Neural progenitor cell (in vitro differentiated cells): ENCODE data around the gene SLBP.
"Not testable (repeated sequence)": the region's sequence is repeated elsewhere in the genome, so short reads cannot be mapped to it uniquely, and the experiment has no call there.

Experiments used
- EZH2 ChIP-seq: fragments of 200-600 bp; sonication (generic); IDR thresholded peaks from 2 replicates; pipeline ENCODE4 v1.6.1; 2017; ENCODE audit warnings: antibody characterized with exemption, mild to moderate bottlenecking, moderate library complexity
- TF ChIP-seq, protein P1 (sequence below): fragments of 200-600 bp; sonication (generic); IDR thresholded peaks from 2 replicates; pipeline ENCODE4 v1.5.1; 2017; ENCODE audit warnings: antibody characterized with exemption, mild to moderate bottlenecking

DNA sequence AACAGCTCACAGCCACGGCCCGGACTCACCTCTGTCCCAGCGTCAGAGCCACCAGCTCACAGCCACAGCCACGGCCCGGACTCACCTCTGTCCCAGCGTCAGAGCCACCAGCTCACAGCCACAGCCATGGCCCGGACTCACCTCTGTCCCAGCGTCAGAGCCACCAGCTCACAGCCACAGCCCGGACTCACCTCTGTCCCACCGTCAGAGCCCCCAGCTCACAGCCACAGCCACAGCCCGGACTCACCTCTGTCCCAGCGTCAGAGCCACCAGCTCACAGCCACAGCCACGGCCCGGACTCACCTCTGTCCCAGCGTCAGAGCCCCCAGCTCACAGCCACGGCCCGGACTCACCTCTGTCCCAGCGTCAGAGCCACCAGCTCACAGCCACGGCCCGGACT lies 41.1 kb downstream of the SLBP start:
- TF ChIP-seq, protein P1, sequence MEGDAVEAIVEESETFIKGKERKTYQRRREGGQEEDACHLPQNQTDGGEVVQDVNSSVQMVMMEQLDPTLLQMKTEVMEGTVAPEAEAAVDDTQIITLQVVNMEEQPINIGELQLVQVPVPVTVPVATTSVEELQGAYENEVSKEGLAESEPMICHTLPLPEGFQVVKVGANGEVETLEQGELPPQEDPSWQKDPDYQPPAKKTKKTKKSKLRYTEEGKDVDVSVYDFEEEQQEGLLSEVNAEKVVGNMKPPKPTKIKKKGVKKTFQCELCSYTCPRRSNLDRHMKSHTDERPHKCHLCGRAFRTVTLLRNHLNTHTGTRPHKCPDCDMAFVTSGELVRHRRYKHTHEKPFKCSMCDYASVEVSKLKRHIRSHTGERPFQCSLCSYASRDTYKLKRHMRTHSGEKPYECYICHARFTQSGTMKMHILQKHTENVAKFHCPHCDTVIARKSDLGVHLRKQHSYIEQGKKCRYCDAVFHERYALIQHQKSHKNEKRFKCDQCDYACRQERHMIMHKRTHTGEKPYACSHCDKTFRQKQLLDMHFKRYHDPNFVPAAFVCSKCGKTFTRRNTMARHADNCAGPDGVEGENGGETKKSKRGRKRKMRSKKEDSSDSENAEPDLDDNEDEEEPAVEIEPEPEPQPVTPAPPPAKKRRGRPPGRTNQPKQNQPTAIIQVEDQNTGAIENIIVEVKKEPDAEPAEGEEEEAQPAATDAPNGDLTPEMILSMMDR = not testable (repeated sequence)
- not testable (repeated sequence) for TF ChIP-seq EZH2
